ENCODE data around the gene GFPT2. TPM values are rescaled to one million over a fixed set of nuclear protein-coding genes. Genes with fewer than 3 reads are reported as not detected.

GFPT2 gene
- total RNA-seq, 1 donor from 2014 or later, result 15.7 TPM

GRCh38 chr5:180315762-180316212, 37.3 kb downstream of the GFPT2 start:
- Mint-ChIP-seq H3K4me3 (no peak overlapping the region), H3K36me3 (peaks cover 4% of the 10 kb centered on the region), H3K4me1 (no peaks in the 10 kb centered on the region), H3K27ac (no peak overlapping the region), H3K9me3 (no peaks in the 10 kb centered on the region), H3K27me3 (ENCODE audit: low read depth) (no peaks in the 10 kb centered on the region)
- peak in 1 of 2 experiments; percentile 75 for DNase-seq (ENCODE audit: low spot score in 2 of 2, unreplicated experiment in 2 of 2)
- TF ChIP-seq, protein P1, sequence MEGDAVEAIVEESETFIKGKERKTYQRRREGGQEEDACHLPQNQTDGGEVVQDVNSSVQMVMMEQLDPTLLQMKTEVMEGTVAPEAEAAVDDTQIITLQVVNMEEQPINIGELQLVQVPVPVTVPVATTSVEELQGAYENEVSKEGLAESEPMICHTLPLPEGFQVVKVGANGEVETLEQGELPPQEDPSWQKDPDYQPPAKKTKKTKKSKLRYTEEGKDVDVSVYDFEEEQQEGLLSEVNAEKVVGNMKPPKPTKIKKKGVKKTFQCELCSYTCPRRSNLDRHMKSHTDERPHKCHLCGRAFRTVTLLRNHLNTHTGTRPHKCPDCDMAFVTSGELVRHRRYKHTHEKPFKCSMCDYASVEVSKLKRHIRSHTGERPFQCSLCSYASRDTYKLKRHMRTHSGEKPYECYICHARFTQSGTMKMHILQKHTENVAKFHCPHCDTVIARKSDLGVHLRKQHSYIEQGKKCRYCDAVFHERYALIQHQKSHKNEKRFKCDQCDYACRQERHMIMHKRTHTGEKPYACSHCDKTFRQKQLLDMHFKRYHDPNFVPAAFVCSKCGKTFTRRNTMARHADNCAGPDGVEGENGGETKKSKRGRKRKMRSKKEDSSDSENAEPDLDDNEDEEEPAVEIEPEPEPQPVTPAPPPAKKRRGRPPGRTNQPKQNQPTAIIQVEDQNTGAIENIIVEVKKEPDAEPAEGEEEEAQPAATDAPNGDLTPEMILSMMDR (IDR thresholded peaks at IDR 0.05; ENCODE audit: unreplicated experiment), result peak; percentile 86

GRCh38 chr5:180313677-180314505, 39.2 kb downstream of the GFPT2 start:
- Mint-ChIP-seq H3K27me3 (ENCODE audit: low read depth) (no peaks in the 10 kb centered on the region), H3K36me3 (peaks cover 4% of the 10 kb centered on the region), H3K9me3 (no peaks in the 10 kb centered on the region), H3K4me3 (no peak overlapping the region), H3K27ac (no peak overlapping the region), H3K4me1 (no peaks in the 10 kb centered on the region)
- no peak for DNase-seq (ENCODE audit: low spot score in 2 of 2, unreplicated experiment in 2 of 2)
- TF ChIP-seq, protein P1 (IDR thresholded peaks at IDR 0.05; ENCODE audit: unreplicated experiment), result no peak

DNA sequence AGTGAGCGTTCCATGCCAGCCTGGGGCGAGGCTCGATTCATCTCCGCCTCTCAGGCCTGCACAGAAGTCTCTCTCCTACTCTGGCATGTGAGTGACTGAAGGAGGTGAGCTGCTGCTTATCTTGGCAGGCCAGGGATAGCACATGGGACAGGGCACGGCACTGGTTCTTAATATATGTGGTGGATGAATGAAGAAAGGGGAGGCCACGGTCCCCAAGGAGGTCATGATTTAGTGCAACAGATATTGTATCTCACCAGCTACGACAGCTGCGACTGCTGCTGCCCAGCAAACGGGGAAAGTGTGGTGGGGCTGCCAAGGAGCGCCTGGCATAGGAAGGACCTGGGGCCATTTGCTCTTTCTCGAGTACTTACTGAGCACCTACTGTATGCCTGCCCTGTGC, 41.9 kb downstream of the GFPT2 start:
- Mint-ChIP-seq H3K27ac (no peak overlapping the region), H3K36me3 (peaks cover 4% of the 10 kb centered on the region), H3K27me3 (ENCODE audit: low read depth) (no peaks in the 10 kb centered on the region), H3K4me1 (no peaks in the 10 kb centered on the region), H3K4me3 (no peak overlapping the region), H3K9me3 (no peaks in the 10 kb centered on the region)
- no peak for DNase-seq (ENCODE audit: low spot score in 2 of 2, unreplicated experiment in 2 of 2)
- TF ChIP-seq, protein P1 (IDR thresholded peaks at IDR 0.05; ENCODE audit: unreplicated experiment), result no peak

DNA sequence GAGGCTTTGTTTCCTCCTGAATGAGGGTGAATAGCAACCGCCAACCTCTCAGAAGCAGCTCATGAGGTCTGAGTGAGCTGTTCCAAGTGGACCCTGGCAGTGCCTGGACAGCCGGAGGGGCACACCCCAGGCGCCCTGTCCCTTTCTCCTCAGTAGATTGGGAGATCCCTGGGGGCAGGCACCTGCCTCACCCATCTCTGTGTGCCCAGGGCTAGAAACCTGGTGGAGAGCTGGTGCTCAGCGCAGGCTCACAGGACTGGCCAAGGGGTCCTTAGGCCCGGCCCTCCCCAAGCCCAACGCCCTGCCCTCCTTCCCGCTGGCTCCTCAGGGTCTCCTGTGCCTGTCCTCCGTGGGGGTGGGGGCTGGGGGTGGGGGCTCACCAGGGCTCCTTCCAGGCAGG, 46.3 kb downstream of the GFPT2 start:
- Mint-ChIP-seq H3K27ac (no peak overlapping the region), H3K27me3 (ENCODE audit: low read depth) (no peaks in the 10 kb centered on the region), H3K4me1 (no peaks in the 10 kb centered on the region), H3K36me3 (peaks cover 4% of the 10 kb centered on the region), H3K4me3 (no peak overlapping the region), H3K9me3 (no peaks in the 10 kb centered on the region)
- TF ChIP-seq, protein P1 (IDR thresholded peaks at IDR 0.05; ENCODE audit: unreplicated experiment), result no peak
- no peak for DNase-seq (ENCODE audit: low spot score in 2 of 2, unreplicated experiment in 2 of 2)

GRCh38 chr5:180305481-180305880, 47.7 kb downstream of the GFPT2 start:
- no peak for DNase-seq (ENCODE audit: low spot score in 2 of 2, unreplicated experiment in 2 of 2)
- TF ChIP-seq, protein P1 (IDR thresholded peaks at IDR 0.05; ENCODE audit: unreplicated experiment), result no peak
- H3K4me3 Mint-ChIP-seq, result no peak overlapping the region
- no peak overlapping the region for H3K27ac Mint-ChIP-seq
- no peaks in the 10 kb centered on the region for H3K4me1 Mint-ChIP-seq
- H3K27me3 Mint-ChIP-seq (ENCODE audit: low read depth), result no peaks in the 10 kb centered on the region
- H3K36me3 Mint-ChIP-seq, result no peaks in the 10 kb centered on the region
- H3K9me3 Mint-ChIP-seq, result no peaks in the 10 kb centered on the region
